Aorta (tissue), 5 donors: ENCODE measurements around the gene AGBL4. TPM values are rescaled to one million over a fixed set of nuclear protein-coding genes. Genes with fewer than 3 reads are reported as not detected.

Experiments used
- ATAC-seq: fragments of 200-7000 bp; cut with Tn5 transposase; one replicate; pipeline ENCODE4 v1.9.1; 2022; ENCODE audit warnings: moderate library complexity; ENCODE audit not compliant: low FRiP score
- DNase-seq, 2 donors: peaks; one replicate each; pipeline ENCODE4 v3.0.0-alpha.2; 2020
- H3K27ac ChIP-seq, 2 donors: one replicate each; pipeline ENCODE4 v1.5.1; 2013; ENCODE audit warnings: low read length in 2 of 2, mild to moderate bottlenecking in 2 of 2, moderate library complexity in 2 of 2, control low read depth in 1 of 2, inconsistent platforms in 1 of 2, low read depth in 1 of 2
- H3K27me3 ChIP-seq, 2 donors: one replicate each; pipeline ENCODE4 v1.6.1; 2013; ENCODE audit warnings: control low read depth in 1 of 2, low read length in 1 of 2, mild to moderate bottlenecking in 1 of 2, moderate library complexity in 1 of 2; ENCODE audit not compliant: insufficient read depth in 2 of 2, control insufficient read depth in 1 of 2
- H3K36me3 ChIP-seq, 2 donors: one replicate each; pipeline ENCODE4 v1.6.1; 2013; ENCODE audit warnings: control low read depth in 1 of 2, low read length in 1 of 2, mild to moderate bottlenecking in 1 of 2; ENCODE audit not compliant: insufficient read depth in 2 of 2, control insufficient read depth in 1 of 2
- H3K4me1 ChIP-seq, 2 donors: one replicate each; pipeline ENCODE4 v1.6.1; 2013; ENCODE audit warnings: low read length in 2 of 2, control low read depth in 1 of 2, mild to moderate bottlenecking in 1 of 2, moderate library complexity in 1 of 2; ENCODE audit not compliant: insufficient read depth in 2 of 2, control insufficient read depth in 1 of 2
- H3K4me3 ChIP-seq, 2 donors: one replicate each; pipeline ENCODE4 v1.5.1; 2013; ENCODE audit warnings: low read length in 2 of 2, control low read depth in 1 of 2, mild to moderate bottlenecking in 1 of 2
- H3K9me3 ChIP-seq: one replicate; pipeline ENCODE4 v1.6.1; 2013; ENCODE audit warnings: mild to moderate bottlenecking, low read length; ENCODE audit not compliant: control insufficient read depth
- WGBS, 2 donors: extraction: QIAGEN DNeasy Blood & Tissue Kit; methylation state at CpG; one replicate each; pipeline ENCODE4 v1.1.7; 2013; 5-methylcytosine and 5-hydroxymethylcytosine counted together
- intact Hi-C, 2 donors: fragments of 100-400 bp; cut with DNase I; formaldehyde crosslinking; loops; one replicate each; pipeline versions ENCODE4 v1.14.2 to v1.15.0; 2022
- polyA plus RNA-seq, 2 donors: library from polyadenylated mRNA; stranded (reverse); fragments of 200-250 nt; gene quantifications; one replicate each; pipeline ENCODE4 v1.2.3, GENCODE V29; 2013
- total RNA-seq, 2 donors: library from RNA; stranded (reverse); fragmentation: NEBNext Ultra II Directional; extraction: Animal tissue kit (Norgen Biotek cat#: 25700); gene quantifications; one replicate each; pipeline ENCODE4 v1.2.1, GENCODE V29; 2021
- donor health status: healthy with polysubstance abuse.
- donor health status: Bipolar disorder and iron deficiency.
- donor health status: DM: no; HTN: no; CAD: no.
- donor health status: DM: no; HTN: no; CAD: no.
- donor health status: DM: yes; HTN: yes; CAD: no.

Gene AGBL4
- total and polyA plus RNA-seq, 4 donors = 0.18 TPM; not detected in 3

DNA sequence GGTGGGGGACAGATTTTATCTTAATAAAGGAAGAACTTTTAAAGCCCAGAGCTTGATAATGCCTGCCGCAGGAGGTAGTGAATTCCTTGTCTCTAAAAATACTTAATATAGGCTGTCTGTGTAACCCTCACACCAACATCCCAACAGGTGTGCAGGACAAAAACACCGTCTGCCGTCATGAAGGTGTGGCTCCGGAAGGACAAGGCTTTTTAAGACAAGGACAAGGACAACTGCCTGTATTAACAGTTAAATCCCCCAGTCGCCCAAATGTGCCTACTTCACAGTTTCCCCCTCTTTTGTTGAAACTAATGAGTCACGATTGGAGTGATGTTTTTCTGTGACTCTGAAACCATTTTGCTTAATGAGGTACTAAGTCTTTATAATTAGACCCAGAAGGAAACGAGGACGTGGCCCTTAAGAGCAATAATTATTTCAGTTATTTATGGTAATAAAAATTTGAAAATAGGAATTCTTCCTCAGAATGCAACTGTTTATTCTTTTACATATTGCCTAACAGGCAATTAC is 1524.5 kb downstream of the AGBL4 start:
- H3K4me3 ChIP-seq = no peak overlapping the region
- H3K9me3 ChIP-seq = no peaks in the 10 kb centered on the region
- H3K27me3 ChIP-seq = no peaks in the 10 kb centered on the region
- H3K27ac ChIP-seq = no peak overlapping the region
- ATAC-seq = no peak
- DNase-seq = no peak
- peaks cover 0 to 2% of the 10 kb centered on the region in 2 donors for H3K4me1 ChIP-seq
- intact Hi-C loops = loop anchor here in 1 of 2 donors (5.0 to 10.0 kb wide), 2 partner anchors 144 to 392 kb away; no protein-coding TSS in a partner anchor
- H3K36me3 ChIP-seq = no peaks in the 10 kb centered on the region
- WGBS, 2 donors = 81 to 92% methylated on average over 8 of the region's 8 CpGs

DNA sequence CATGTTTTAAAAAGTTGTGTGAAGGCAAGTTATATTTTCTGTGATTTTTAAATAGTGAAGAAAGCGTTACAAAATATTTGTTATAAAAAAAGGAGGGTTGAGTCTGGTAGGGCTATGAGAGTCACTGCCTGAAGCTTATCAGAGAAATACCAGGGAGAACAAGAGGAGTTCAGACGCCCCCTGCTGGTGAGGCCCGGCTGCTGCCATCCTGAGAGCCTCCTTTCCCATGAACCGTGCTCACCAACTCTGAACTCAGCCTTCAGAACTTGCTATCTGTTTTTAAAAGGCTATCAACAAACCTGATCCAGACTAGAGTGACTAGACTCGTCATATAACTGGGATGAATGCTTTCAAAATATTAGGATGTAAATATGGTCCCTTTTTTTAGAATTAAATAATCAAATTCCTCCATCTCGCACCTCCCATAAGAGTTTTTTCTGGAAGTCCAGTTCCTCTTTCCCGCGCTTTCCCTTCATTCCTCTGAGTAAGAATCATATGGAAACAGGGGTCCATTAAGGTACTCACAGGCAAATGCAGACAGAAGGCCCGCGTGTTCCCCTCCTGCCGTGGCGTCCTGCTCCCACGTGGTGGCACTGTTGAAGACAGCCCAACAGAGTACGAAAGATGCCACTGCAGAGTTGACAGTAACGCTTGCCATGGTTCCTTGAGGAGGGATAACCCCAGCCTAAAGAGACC is 1525.5 kb downstream of the AGBL4 start:
- no peak overlapping the region for H3K4me3 ChIP-seq
- DNase-seq (peak; percentile 85 to 93), ATAC-seq (peak; percentile 91)
- no peak overlapping the region for H3K27ac ChIP-seq
- intact Hi-C loops = loop anchor here (1.0 to 10.0 kb wide), 3 partner anchors 143 to 391 kb away; no protein-coding TSS in a partner anchor
- no peaks in the 10 kb centered on the region for H3K9me3 ChIP-seq
- H3K4me1 ChIP-seq = peaks cover 0 to 2% of the 10 kb centered on the region in 2 donors
- no peaks in the 10 kb centered on the region for H3K36me3 ChIP-seq
- WGBS, 2 donors = 10 to 14% methylated on average over 15 of the region's 15 CpGs
- no peaks in the 10 kb centered on the region for H3K27me3 ChIP-seq

DNA sequence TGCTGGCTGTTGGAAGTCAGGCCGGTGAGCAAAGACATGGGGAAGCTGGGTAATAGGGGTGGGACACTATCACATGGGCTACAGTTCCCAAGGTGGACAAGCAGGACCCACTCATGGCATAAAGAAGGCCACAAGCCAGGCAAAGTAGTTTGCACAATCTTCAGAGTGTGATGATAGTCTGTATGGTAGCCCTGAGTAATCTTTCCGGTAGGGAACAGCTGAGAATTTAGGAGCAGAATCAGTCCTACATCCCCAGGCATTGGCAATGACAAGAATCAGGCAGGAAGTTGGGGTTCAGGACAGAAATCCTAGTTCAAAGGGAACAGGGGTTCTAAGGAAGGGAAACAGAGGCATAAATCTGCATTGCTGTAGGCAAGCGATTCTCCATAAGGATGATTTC is 1527.8 kb downstream of the AGBL4 start:
- H3K36me3 ChIP-seq = no peaks in the 10 kb centered on the region
- H3K4me3 ChIP-seq = no peak overlapping the region
- ATAC-seq = no peak
- H3K9me3 ChIP-seq = no peaks in the 10 kb centered on the region
- intact Hi-C loops = loop anchor here in 1 of 2 donors (5.0 to 10.0 kb wide), 2 partner anchors 141 to 389 kb away; no protein-coding TSS in a partner anchor
- H3K27ac ChIP-seq = no peak overlapping the region
- H3K27me3 ChIP-seq = no peaks in the 10 kb centered on the region
- WGBS, 2 donors = 97% methylated on average over 3 of the region's 3 CpGs
- no peak for DNase-seq
- H3K4me1 ChIP-seq = peaks cover 0 to 2% of the 10 kb centered on the region in 2 donors

DNA sequence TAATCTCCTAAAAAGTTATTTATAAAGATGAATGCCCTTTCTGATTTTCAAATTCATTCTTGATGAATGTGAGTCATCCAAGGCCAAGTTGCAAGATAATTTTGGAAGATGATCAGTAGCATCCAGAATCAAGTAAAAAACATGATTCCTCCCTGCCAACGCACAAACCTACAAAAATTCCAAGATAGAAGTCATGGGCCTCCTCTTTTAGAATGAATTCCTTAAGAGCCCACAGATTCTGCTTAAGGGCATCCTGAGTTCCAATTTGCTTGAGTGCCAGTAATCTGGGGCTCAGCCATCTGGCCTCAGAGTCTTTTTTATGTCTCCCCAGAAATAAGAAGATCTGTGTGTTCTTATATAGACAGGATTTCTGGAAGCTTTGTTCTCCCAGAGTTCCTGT is 1528.6 kb downstream of the AGBL4 start:
- WGBS, 2 donors = 89 to 95% methylated on average over 1 of the region's 1 CpG
- DNase-seq (no peak), ATAC-seq (no peak)
- intact Hi-C loops = loop anchor here in 1 of 2 donors (5.0 to 10.0 kb wide), 2 partner anchors 140 to 388 kb away; no protein-coding TSS in a partner anchor
- peaks cover 0 to 2% of the 10 kb centered on the region in 2 donors for H3K4me1 ChIP-seq
- H3K27me3 ChIP-seq = no peaks in the 10 kb centered on the region
- H3K27ac ChIP-seq = no peak overlapping the region
- H3K9me3 ChIP-seq = no peaks in the 10 kb centered on the region
- H3K36me3 ChIP-seq = no peaks in the 10 kb centered on the region
- H3K4me3 ChIP-seq = no peak overlapping the region

DNA sequence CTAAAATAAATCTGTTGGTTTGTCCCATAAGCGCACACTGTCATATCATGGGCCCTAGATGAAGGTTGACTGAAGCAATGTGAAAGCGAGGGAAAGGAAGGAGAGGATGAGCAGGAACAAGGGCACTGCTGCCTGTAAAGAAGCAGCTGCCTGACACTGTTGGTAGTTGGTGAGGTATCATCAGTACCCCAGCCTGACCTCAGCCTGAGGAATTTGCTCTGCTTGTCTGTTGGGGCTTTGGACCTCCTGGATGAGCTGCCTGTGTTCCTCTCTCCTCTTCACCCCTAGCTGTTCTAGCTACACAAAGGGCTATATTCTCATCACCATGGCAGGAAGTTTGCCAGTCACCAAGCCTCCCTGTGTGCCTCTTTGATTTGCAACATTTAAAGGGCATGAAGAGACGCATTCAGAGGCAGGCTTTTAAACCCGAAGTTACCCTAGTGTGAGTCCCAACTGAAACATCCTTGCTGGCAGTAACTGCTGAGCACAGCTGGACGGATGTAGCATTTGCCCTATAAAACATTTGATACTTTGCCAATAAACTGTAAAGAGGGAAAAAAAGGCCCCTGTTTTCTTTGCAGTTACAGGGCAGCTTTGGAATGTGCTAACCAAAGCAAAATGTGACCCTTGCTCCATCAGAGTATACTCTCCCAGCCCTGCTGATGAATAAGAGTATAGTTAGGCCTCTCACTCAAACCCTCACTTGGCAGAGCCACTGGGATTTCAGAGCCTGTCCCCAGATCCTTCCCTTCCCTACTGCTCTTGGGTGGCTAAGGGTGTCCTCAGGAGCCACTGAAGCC is 1529.6 kb downstream of the AGBL4 start:
- Histone ChIP-seq H3K4me3 (no peak overlapping the region), H3K9me3 (no peaks in the 10 kb centered on the region), H3K27me3 (no peaks in the 10 kb centered on the region), H3K36me3 (no peaks in the 10 kb centered on the region), H3K27ac (no peak overlapping the region), H3K4me1 (peaks cover 0 to 2% of the 10 kb centered on the region in 2 donors)
- intact Hi-C loops = loop anchor here in 1 of 2 donors (10.0 kb wide), 1 partner anchor 139 kb away; no protein-coding TSS in a partner anchor
- ATAC-seq (peak; percentile 21), DNase-seq (no peak)
- WGBS, 2 donors = 41 to 42% methylated on average over 5 of the region's 5 CpGs

DNA sequence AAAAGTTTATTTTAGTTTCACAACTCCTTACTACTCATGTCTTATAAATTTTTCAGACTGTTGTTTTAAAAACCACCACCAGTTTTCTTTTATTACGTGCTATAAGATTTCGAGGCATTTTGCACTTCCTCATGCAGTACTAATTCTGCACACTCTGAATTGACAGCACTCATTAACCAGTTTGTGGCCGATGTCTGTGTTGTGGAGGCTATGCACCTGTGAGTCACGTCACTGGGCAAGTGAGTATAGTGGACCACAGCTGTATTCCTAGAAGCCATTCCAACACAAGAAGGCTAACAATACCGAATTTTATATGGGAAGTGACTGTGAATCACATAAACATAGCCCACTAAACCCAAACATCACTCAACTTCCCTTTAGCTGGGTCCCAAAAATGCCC is 1530.7 kb downstream of the AGBL4 start:
- no peaks in the 10 kb centered on the region for H3K27me3 ChIP-seq
- DNase-seq (no peak), ATAC-seq (no peak)
- H3K36me3 ChIP-seq = no peaks in the 10 kb centered on the region
- H3K27ac ChIP-seq = no peak overlapping the region
- intact Hi-C loops = loop anchor here in 1 of 2 donors (10.0 kb wide), 1 partner anchor 138 kb away; no protein-coding TSS in a partner anchor
- H3K4me3 ChIP-seq = no peak overlapping the region
- 73 to 76% methylated on average over 5 of the region's 5 CpGs for WGBS, 2 donors
- no peaks in the 10 kb centered on the region for H3K9me3 ChIP-seq
- peaks cover 0 to 2% of the 10 kb centered on the region in 2 donors for H3K4me1 ChIP-seq

DNA sequence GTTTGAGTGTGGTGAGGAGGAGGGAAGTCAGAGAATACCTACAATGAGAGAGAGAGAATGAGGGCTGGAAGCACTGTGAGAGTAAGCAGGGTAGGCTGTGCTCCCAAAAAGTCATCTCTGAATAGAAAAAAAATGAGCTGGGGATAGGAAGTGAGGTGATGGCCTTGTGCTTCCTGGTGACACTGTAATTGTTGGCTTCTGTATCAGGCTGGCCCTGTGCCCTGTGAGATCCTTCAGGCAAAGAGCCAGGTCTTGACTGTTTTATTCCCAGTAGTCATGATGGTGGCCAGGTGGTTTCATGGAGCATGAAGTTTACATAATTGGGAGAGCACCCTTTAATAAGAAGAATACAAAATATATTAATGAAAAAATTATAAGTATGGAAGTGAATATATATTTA is 1531.4 kb downstream of the AGBL4 start:
- ATAC-seq (no peak), DNase-seq (no peak)
- Histone ChIP-seq H3K27ac (no peak overlapping the region), H3K36me3 (no peaks in the 10 kb centered on the region), H3K4me3 (no peak overlapping the region), H3K27me3 (no peaks in the 10 kb centered on the region), H3K4me1 (peaks cover 0 to 2% of the 10 kb centered on the region in 2 donors), H3K9me3 (no peaks in the 10 kb centered on the region)
- intact Hi-C loops = loop anchor here in 1 of 2 donors (10.0 kb wide), 1 partner anchor 138 kb away; no protein-coding TSS in a partner anchor

DNA sequence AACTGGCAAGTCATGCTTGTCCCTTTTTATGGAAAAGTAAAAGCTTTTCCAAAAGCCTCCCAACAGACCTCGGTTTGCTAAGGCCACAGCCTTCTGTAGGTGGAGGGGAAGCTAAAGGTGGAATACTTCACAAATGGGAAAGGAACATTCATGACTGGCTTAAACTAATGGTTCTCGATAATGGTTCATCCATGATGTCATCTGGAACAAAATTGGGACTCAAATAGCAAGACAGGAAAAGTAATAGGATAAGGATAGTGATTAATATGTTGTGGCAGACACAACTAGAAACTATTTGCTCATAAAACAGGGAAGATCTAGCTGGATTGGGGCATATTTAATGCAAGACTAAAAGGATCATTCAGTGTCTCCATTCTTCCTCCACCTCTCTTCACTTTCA is 1535.0 kb downstream of the AGBL4 start:
- DNase-seq (no peak), ATAC-seq (no peak)
- Histone ChIP-seq H3K4me3 (no peak overlapping the region), H3K4me1 (no peaks in the 10 kb centered on the region), H3K27ac (no peak overlapping the region), H3K9me3 (no peaks in the 10 kb centered on the region), H3K27me3 (no peaks in the 10 kb centered on the region), H3K36me3 (no peaks in the 10 kb centered on the region)
- WGBS, 2 donors = 51 to 67% methylated on average over 2 of the region's 2 CpGs
- intact Hi-C loops = no loop called here
